Measurements from ENCODE around the gene LILRB2. TPM values are rescaled to one million over a fixed set of nuclear protein-coding genes. Genes with fewer than 3 reads are reported as not detected.

LILRB2 gene
- total and polyA plus RNA-seq, 2 experiments from 2014 or later: not detected

Small RNA genes lying within 50 kb of the gene (microRNA-seq; reads per million reads assigned to microRNA genes)
- gene MIR4752: not detected

Small RNA genes lying within 50 kb of the gene (small RNA-seq; reads per million reads assigned to genes)
- gene AC245884.12 (ENCODE audit: low replicate concordance) (not detected), gene MIR4752 (ENCODE audit: low replicate concordance) (not detected), gene RNU6-1307P (ENCODE audit: low replicate concordance) (not detected)

Other genes starting within 250 kb of the LILRB2 start
- not detected in 2 replicates for gene VSTM1, start 217.2 kb downstream of the LILRB2 start, total RNA-seq (2014; rRNA removed; shearing (Covaris generic))
- not detected in 2 replicates for gene VSTM1, start 217.2 kb downstream of the LILRB2 start, polyA plus RNA-seq (2016; fragmentation: Nextera tagmentation; extraction: Ambion mirVana)
- not detected in 2 replicates for gene TARM1, start 199.7 kb downstream of the LILRB2 start, total RNA-seq (2014; rRNA removed; shearing (Covaris generic))
- not detected in 2 replicates for gene TARM1, start 199.7 kb downstream of the LILRB2 start, polyA plus RNA-seq (2016; fragmentation: Nextera tagmentation; extraction: Ambion mirVana)
- 0.31 TPM in 1 of 2 replicates, not detected in the other for gene OSCAR, start 180.3 kb downstream of the LILRB2 start, total RNA-seq (2014; rRNA removed; shearing (Covaris generic))
- 1.6 and 2.6 TPM in 2 replicates for gene OSCAR, start 180.3 kb downstream of the LILRB2 start, polyA plus RNA-seq (2016; fragmentation: Nextera tagmentation; extraction: Ambion mirVana)
- 27.6 and 28.4 TPM in 2 replicates for gene NDUFA3, start 178.3 kb downstream of the LILRB2 start, total RNA-seq (2014; rRNA removed; shearing (Covaris generic))
- 691 and 851 TPM in 2 replicates for gene NDUFA3, start 178.3 kb downstream of the LILRB2 start, polyA plus RNA-seq (2016; fragmentation: Nextera tagmentation; extraction: Ambion mirVana)
- gene TFPT, start 165.5 kb downstream of the LILRB2 start, total RNA-seq (2014; rRNA removed; shearing (Covaris generic)): 12.0 and 16.2 TPM in 2 replicates
- 18.3 and 18.9 TPM in 2 replicates for gene TFPT, start 165.5 kb downstream of the LILRB2 start, polyA plus RNA-seq (2016; fragmentation: Nextera tagmentation; extraction: Ambion mirVana)
- 79.3 and 83.3 TPM in 2 replicates for gene PRPF31, start 165.4 kb downstream of the LILRB2 start, total RNA-seq (2014; rRNA removed; shearing (Covaris generic))
- 86.3 and 94.2 TPM in 2 replicates for gene PRPF31, start 165.4 kb downstream of the LILRB2 start, polyA plus RNA-seq (2016; fragmentation: Nextera tagmentation; extraction: Ambion mirVana)
- gene CNOT3, start 143.3 kb downstream of the LILRB2 start, total RNA-seq (2014; rRNA removed; shearing (Covaris generic)): 47.0 and 61.2 TPM in 2 replicates
- gene CNOT3, start 143.3 kb downstream of the LILRB2 start, polyA plus RNA-seq (2016; fragmentation: Nextera tagmentation; extraction: Ambion mirVana): 36.4 and 39.7 TPM in 2 replicates
- gene LENG1, start 121.4 kb downstream of the LILRB2 start, total RNA-seq (2014; rRNA removed; shearing (Covaris generic)): 4.7 TPM in 2 replicates
- gene LENG1, start 121.4 kb downstream of the LILRB2 start, polyA plus RNA-seq (2016; fragmentation: Nextera tagmentation; extraction: Ambion mirVana): 17.2 and 19.3 TPM in 2 replicates
- gene TMC4, start 108.0 kb downstream of the LILRB2 start, total RNA-seq (2014; rRNA removed; shearing (Covaris generic)): 0.58 and 2.3 TPM in 2 replicates
- 7.8 and 8.2 TPM in 2 replicates for gene TMC4, start 108.0 kb downstream of the LILRB2 start, polyA plus RNA-seq (2016; fragmentation: Nextera tagmentation; extraction: Ambion mirVana)
- gene MBOAT7, start 91.5 kb downstream of the LILRB2 start, total RNA-seq (2014; rRNA removed; shearing (Covaris generic)): 140 and 184 TPM in 2 replicates
- 73.5 and 77.8 TPM in 2 replicates for gene MBOAT7, start 91.5 kb downstream of the LILRB2 start, polyA plus RNA-seq (2016; fragmentation: Nextera tagmentation; extraction: Ambion mirVana)
- 51.2 and 53.4 TPM in 2 replicates for gene TSEN34, start 89.8 kb downstream of the LILRB2 start, total RNA-seq (2014; rRNA removed; shearing (Covaris generic))
- gene TSEN34, start 89.8 kb downstream of the LILRB2 start, polyA plus RNA-seq (2016; fragmentation: Nextera tagmentation; extraction: Ambion mirVana): 33.0 and 36.6 TPM in 2 replicates
- gene RPS9, start 80.3 kb downstream of the LILRB2 start, total RNA-seq (2014; rRNA removed; shearing (Covaris generic)): 1,754 and 2,101 TPM in 2 replicates
- 1,060 and 1,149 TPM in 2 replicates for gene RPS9, start 80.3 kb downstream of the LILRB2 start, polyA plus RNA-seq (2016; fragmentation: Nextera tagmentation; extraction: Ambion mirVana)
- gene LILRB3, start 58.1 kb downstream of the LILRB2 start, total RNA-seq (2014; rRNA removed; shearing (Covaris generic)): not detected in 2 replicates
- not detected in 2 replicates for gene LILRB3, start 58.1 kb downstream of the LILRB2 start, polyA plus RNA-seq (2016; fragmentation: Nextera tagmentation; extraction: Ambion mirVana)
- gene LILRA6, start 38.3 kb downstream of the LILRB2 start, total RNA-seq (2014; rRNA removed; shearing (Covaris generic)): not detected in 2 replicates
- not detected in 2 replicates for gene LILRA6, start 38.3 kb downstream of the LILRB2 start, polyA plus RNA-seq (2016; fragmentation: Nextera tagmentation; extraction: Ambion mirVana)
- not detected in 2 replicates for gene LILRB5, start 23.8 kb downstream of the LILRB2 start, total RNA-seq (2014; rRNA removed; shearing (Covaris generic))
- not detected in 2 replicates for gene LILRB5, start 23.8 kb downstream of the LILRB2 start, polyA plus RNA-seq (2016; fragmentation: Nextera tagmentation; extraction: Ambion mirVana)
- gene LILRA5, start 32.1 kb upstream of the LILRB2 start, total RNA-seq (2014; rRNA removed; shearing (Covaris generic)): not detected in 2 replicates
- not detected in 2 replicates for gene LILRA5, start 32.1 kb upstream of the LILRB2 start, polyA plus RNA-seq (2016; fragmentation: Nextera tagmentation; extraction: Ambion mirVana)
- gene LILRA4, start 58.1 kb upstream of the LILRB2 start, total RNA-seq (2014; rRNA removed; shearing (Covaris generic)): not detected in 2 replicates
- gene LILRA4, start 58.1 kb upstream of the LILRB2 start, polyA plus RNA-seq (2016; fragmentation: Nextera tagmentation; extraction: Ambion mirVana): not detected in 2 replicates
- gene LAIR1, start 83.8 kb upstream of the LILRB2 start, total RNA-seq (2014; rRNA removed; shearing (Covaris generic)): 1.3 TPM in 1 of 2 replicates, not detected in the other
- gene LAIR1, start 83.8 kb upstream of the LILRB2 start, polyA plus RNA-seq (2016; fragmentation: Nextera tagmentation; extraction: Ambion mirVana): 0.10 TPM in 2 replicates
- 31.8 and 40.8 TPM in 2 replicates for gene TTYH1, start 134.4 kb upstream of the LILRB2 start, total RNA-seq (2014; rRNA removed; shearing (Covaris generic))
- gene TTYH1, start 134.4 kb upstream of the LILRB2 start, polyA plus RNA-seq (2016; fragmentation: Nextera tagmentation; extraction: Ambion mirVana): 18.2 and 21.5 TPM in 2 replicates
- 45.6 and 74.3 TPM in 2 replicates for gene LENG8, start 168.1 kb upstream of the LILRB2 start, total RNA-seq (2014; rRNA removed; shearing (Covaris generic))
- gene LENG8, start 168.1 kb upstream of the LILRB2 start, polyA plus RNA-seq (2016; fragmentation: Nextera tagmentation; extraction: Ambion mirVana): 41.2 and 42.1 TPM in 2 replicates
- 3.3 and 6.4 TPM in 2 replicates for gene LENG9, start 182.7 kb upstream of the LILRB2 start, total RNA-seq (2014; rRNA removed; shearing (Covaris generic))
- 0.26 and 0.52 TPM in 2 replicates for gene LENG9, start 182.7 kb upstream of the LILRB2 start, polyA plus RNA-seq (2016; fragmentation: Nextera tagmentation; extraction: Ambion mirVana)
- 0.35 and 3.4 TPM in 2 replicates for gene CDC42EP5, start 192.2 kb upstream of the LILRB2 start, total RNA-seq (2014; rRNA removed; shearing (Covaris generic))
- gene CDC42EP5, start 192.2 kb upstream of the LILRB2 start, polyA plus RNA-seq (2016; fragmentation: Nextera tagmentation; extraction: Ambion mirVana): 1.4 and 2.3 TPM in 2 replicates
- not detected in 2 replicates for gene LAIR2, start 221.7 kb upstream of the LILRB2 start, total RNA-seq (2014; rRNA removed; shearing (Covaris generic))
- gene LAIR2, start 221.7 kb upstream of the LILRB2 start, polyA plus RNA-seq (2016; fragmentation: Nextera tagmentation; extraction: Ambion mirVana): not detected in 2 replicates

Measured in GM23338 (cell line).